Cardiac muscle cell (in vitro differentiated cells and primary cell): Measurements from ENCODE around the gene TTC31. TPM values are rescaled to one million over a fixed set of nuclear protein-coding genes. Genes with fewer than 3 reads are reported as not detected.
A peak's percentile ranks its signal among the peaks of the same experiment; 100 is the strongest.

Experiments
- DNase-seq, 2 donors: peaks; one replicate each; pipeline versions ENCODE4 v3.0.0 to v3.0.0-alpha.2; 2010 to 2017; ENCODE audit warnings: low read depth in 1 of 2, low spot score in 1 of 2
- H3K27ac ChIP-seq: fragments of 200-600 bp; sonication (generic); 2 replicates; pipeline ENCODE4 v1.5.1; 2016
- H3K27me3 ChIP-seq: fragments of 200-600 bp; sonication (generic); 2 replicates; pipeline ENCODE4 v1.6.0; 2016; ENCODE audit warnings: control low read depth
- H3K36me3 ChIP-seq: fragments of 200-600 bp; sonication (generic); 2 replicates; pipeline ENCODE4 v1.5.1; 2016; ENCODE audit warnings: control low read depth
- H3K4me1 ChIP-seq: fragments of 200-600 bp; sonication (generic); 2 replicates; pipeline ENCODE4 v1.8.1; 2017; ENCODE audit warnings: low read depth, mild to moderate bottlenecking, mixed run types
- H3K4me3 ChIP-seq: fragments of 200-600 bp; sonication (generic); 2 replicates; pipeline ENCODE4 v1.5.1; 2016; ENCODE audit warnings: mild to moderate bottlenecking
- H3K9me3 ChIP-seq: fragments of 200-600 bp; sonication (generic); 2 replicates; pipeline ENCODE4 v1.5.1; 2017; ENCODE audit warnings: low read depth, mild to moderate bottlenecking, control low read depth
- polyA plus RNA-seq: library from polyadenylated mRNA; unstranded; fragments of >200 nt; fragmentation: Nextera tagmentation; extraction: Ambion mirVana; gene quantifications from 2 replicates; pipeline ENCODE4 v1.2.1, GENCODE V29; 2016
- total RNA-seq: library from RNA; depleted of rRNA; stranded (reverse); fragments of >200 nt; gene quantifications from 2 replicates; pipeline ENCODE4 v1.2.3, GENCODE V29; 2016
- TF ChIP-seq, protein P1 (sequence below): IDR thresholded peaks from 2 replicates; pipeline ENCODE4 v1.5.1; 2012; ENCODE audit warnings: low read depth, mild to moderate bottlenecking, low read length

The TTC31 gene
- total RNA-seq, result 16.8 and 32.9 TPM in 2 replicates
- 23.0 and 29.1 TPM in 2 replicates for polyA plus RNA-seq

- TF ChIP-seq, protein P1, sequence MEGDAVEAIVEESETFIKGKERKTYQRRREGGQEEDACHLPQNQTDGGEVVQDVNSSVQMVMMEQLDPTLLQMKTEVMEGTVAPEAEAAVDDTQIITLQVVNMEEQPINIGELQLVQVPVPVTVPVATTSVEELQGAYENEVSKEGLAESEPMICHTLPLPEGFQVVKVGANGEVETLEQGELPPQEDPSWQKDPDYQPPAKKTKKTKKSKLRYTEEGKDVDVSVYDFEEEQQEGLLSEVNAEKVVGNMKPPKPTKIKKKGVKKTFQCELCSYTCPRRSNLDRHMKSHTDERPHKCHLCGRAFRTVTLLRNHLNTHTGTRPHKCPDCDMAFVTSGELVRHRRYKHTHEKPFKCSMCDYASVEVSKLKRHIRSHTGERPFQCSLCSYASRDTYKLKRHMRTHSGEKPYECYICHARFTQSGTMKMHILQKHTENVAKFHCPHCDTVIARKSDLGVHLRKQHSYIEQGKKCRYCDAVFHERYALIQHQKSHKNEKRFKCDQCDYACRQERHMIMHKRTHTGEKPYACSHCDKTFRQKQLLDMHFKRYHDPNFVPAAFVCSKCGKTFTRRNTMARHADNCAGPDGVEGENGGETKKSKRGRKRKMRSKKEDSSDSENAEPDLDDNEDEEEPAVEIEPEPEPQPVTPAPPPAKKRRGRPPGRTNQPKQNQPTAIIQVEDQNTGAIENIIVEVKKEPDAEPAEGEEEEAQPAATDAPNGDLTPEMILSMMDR, result peak; percentile 93
- H3K9me3 ChIP-seq, result no peaks in the 10 kb centered on the region
- H3K27me3 ChIP-seq, result no peaks in the 10 kb centered on the region
- peak within 1 kb of the TSS; percentile 81 for H3K27ac ChIP-seq
- H3K4me1 ChIP-seq, result peaks cover 7% of the 10 kb centered on the region
- peak within 1 kb of the TSS; percentile 90 for H3K4me3 ChIP-seq
- peaks cover 2% of the 10 kb centered on the region for H3K36me3 ChIP-seq
- DNase-seq, result peak; percentile 97
Observed at GRCh38 chr2:74482801-74483674, at the start of gene TTC31, which contains the start of gene CCDC142. TTC31 (plus strand) TSS chr2:74483081; CDS start chr2:74483096, 15 bp downstream. CCDC142 (minus strand) TSS chr2:74482998; CDS start chr2:74482837, 161 bp downstream.

- no peak overlapping the region for H3K27ac ChIP-seq
- no peak for DNase-seq
- H3K27me3 ChIP-seq, result no peaks in the 10 kb centered on the region
- peaks cover 14% of the 10 kb centered on the region for H3K4me1 ChIP-seq
- H3K9me3 ChIP-seq, result no peaks in the 10 kb centered on the region
- H3K4me3 ChIP-seq, result no peak overlapping the region
- TF ChIP-seq, protein P1, result no peak
- peaks cover 11% of the 10 kb centered on the region for H3K36me3 ChIP-seq
Observed at GRCh38 chr2:74436111-74436805, 46.6 kb upstream of the TTC31 start.

- H3K4me1 ChIP-seq, result peaks cover 14% of the 10 kb centered on the region
- no peak overlapping the region for H3K4me3 ChIP-seq
- no peaks in the 10 kb centered on the region for H3K9me3 ChIP-seq
- TF ChIP-seq, protein P1, result no peak
- H3K27ac ChIP-seq, result no peak overlapping the region
- DNase-seq, result peak in 1 of 2 donors; percentile 47
- H3K27me3 ChIP-seq, result no peaks in the 10 kb centered on the region
- peaks cover 3% of the 10 kb centered on the region for H3K36me3 ChIP-seq
Observed at GRCh38 chr2:74436848-74437695, 45.8 kb upstream of the TTC31 start.

DNA sequence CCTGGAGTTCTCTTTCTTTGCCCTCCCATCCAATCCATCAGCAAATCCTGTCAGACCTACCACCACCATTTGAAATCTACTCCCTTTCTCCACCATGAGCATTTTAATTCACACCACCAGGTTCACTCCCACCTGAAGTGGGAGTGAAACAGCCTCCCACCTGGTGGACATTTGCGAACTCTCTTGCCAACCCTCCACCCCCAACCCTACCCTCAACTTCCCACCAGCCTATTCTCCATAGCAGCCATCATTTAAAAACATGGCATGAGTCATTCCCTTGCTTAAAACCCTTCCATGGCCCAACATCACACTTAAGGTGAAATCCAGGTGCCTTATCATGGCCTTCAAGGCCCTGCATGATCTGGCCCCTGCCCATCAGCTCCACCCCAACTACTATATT, 44.6 kb upstream of the TTC31 start:
- Histone ChIP-seq H3K27ac (no peak overlapping the region), H3K4me3 (no peak overlapping the region)
- no peak for DNase-seq

More for the DNA sequence above, 44.6 kb upstream of the TTC31 start:
- H3K4me1 ChIP-seq, result peaks cover 14% of the 10 kb centered on the region
- no peaks in the 10 kb centered on the region for H3K27me3 ChIP-seq
- H3K36me3 ChIP-seq, result no peaks in the 10 kb centered on the region
- H3K9me3 ChIP-seq, result no peaks in the 10 kb centered on the region
- TF ChIP-seq, protein P1, result no peak
